WTC11 (cell line): ENCODE measurements around the gene ADGRA1.

ENCODE experiments used
- CTCF ChIP-seq: fragments of 200-600 bp; IDR thresholded peaks from 2 replicates; pipeline ENCODE4 v1.8.0; 2022; ENCODE audit warnings: antibody characterized with exemption
- ELF4 ChIP-seq: sonication (generic); formaldehyde crosslinking; IDR thresholded peaks from 2 replicates; pipeline ENCODE4 v1.8.1; 2022; ENCODE audit warnings: low read depth, mild to moderate bottlenecking, moderate library complexity, missing genetic modification reagents
- ESRRA ChIP-seq: sonication (generic); formaldehyde crosslinking; IDR thresholded peaks from 2 replicates; pipeline ENCODE4 v1.8.1; 2022; ENCODE audit warnings: mild to moderate bottlenecking, missing genetic modification reagents, borderline replicate concordance
- IRF1 ChIP-seq: sonication (generic); formaldehyde crosslinking; IDR thresholded peaks from 2 replicates; pipeline ENCODE4 v1.8.0; 2023; ENCODE audit warnings: missing genetic modification reagents
- JUN ChIP-seq: sonication (generic); formaldehyde crosslinking; IDR thresholded peaks from 2 replicates; pipeline ENCODE4 v1.8.0; 2023; ENCODE audit warnings: mild to moderate bottlenecking, missing genetic modification reagents
- RELA ChIP-seq: sonication (generic); formaldehyde crosslinking; IDR thresholded peaks from 2 replicates; pipeline ENCODE4 v1.8.1; 2022; ENCODE audit warnings: missing genetic modification reagents, mild to moderate bottlenecking, borderline replicate concordance
- ZBTB21 ChIP-seq: sonication (generic); formaldehyde crosslinking; IDR thresholded peaks from 2 replicates; pipeline ENCODE4 v1.8.1; 2023; ENCODE audit warnings: mild to moderate bottlenecking, missing genetic modification reagents, borderline replicate concordance
- ZNF121 ChIP-seq: sonication (generic); formaldehyde crosslinking; IDR thresholded peaks from 2 replicates; pipeline ENCODE4 v1.8.0; 2023; ENCODE audit warnings: missing genetic modification reagents
- ZNF281 ChIP-seq: sonication (generic); formaldehyde crosslinking; IDR thresholded peaks from 2 replicates; pipeline ENCODE4 v1.8.0; 2023; ENCODE audit warnings: mild to moderate bottlenecking, missing genetic modification reagents
- TF ChIP-seq, protein P1 (sequence below): sonication (generic); formaldehyde crosslinking; IDR thresholded peaks from 2 replicates; pipeline ENCODE4 v1.8.1; 2022; ENCODE audit warnings: low read depth, missing genetic modification reagents, borderline replicate concordance

GRCh38 chr10:133133471-133134231, 45.9 kb downstream of the ADGRA1 start:
- TF ChIP-seq JUN (CRISPR knock-in tag): no peak
- TF ChIP-seq ZBTB21 (CRISPR knock-in tag): no peak
- no peak for TF ChIP-seq ELF4 (CRISPR knock-in tag)
- no peak for TF ChIP-seq ESRRA (CRISPR knock-in tag)
- TF ChIP-seq CTCF: no peak
- TF ChIP-seq ZNF121 (CRISPR knock-in tag): no peak
- TF ChIP-seq, protein P1, sequence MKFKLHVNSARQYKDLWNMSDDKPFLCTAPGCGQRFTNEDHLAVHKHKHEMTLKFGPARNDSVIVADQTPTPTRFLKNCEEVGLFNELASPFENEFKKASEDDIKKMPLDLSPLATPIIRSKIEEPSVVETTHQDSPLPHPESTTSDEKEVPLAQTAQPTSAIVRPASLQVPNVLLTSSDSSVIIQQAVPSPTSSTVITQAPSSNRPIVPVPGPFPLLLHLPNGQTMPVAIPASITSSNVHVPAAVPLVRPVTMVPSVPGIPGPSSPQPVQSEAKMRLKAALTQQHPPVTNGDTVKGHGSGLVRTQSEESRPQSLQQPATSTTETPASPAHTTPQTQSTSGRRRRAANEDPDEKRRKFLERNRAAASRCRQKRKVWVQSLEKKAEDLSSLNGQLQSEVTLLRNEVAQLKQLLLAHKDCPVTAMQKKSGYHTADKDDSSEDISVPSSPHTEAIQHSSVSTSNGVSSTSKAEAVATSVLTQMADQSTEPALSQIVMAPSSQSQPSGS: no peak
- no peak for TF ChIP-seq ZNF281 (CRISPR knock-in tag)
- TF ChIP-seq IRF1 (CRISPR knock-in tag): no peak
- no peak for TF ChIP-seq RELA (CRISPR knock-in tag)
